ENCODE measurements around the gene ARHGAP15.

The ARHGAP15 gene

DNA sequence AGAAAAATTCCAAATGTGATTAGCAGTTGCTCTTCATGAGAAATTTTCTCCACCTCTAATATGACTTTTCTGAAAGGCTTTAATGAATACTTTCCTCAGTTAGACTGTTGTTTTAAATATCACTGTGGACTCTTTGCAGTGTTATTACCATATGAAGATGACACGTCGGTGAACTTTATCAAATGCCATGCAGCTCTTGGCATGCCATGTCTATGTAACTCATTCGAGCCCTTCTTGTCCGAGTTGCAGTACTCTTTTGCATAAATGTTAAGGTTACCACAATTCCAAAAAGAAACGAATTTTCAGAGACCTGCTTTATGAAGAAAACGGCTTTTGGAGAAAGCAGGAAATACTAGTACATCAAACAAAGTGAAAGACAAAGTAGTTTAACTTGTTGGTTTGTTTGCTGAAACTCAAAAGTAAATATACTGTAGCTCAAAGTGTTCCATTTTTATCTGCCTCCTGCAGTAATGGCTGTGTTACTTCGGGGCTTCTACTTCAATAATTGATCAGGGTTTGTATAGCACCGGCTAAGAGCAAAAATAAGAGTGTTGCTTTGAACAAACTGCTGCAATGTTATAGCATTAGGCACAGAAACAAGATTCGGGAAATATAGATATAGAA, 204.1 kb downstream of the ARHGAP15 start:
- TF ChIP-seq, protein P1, sequence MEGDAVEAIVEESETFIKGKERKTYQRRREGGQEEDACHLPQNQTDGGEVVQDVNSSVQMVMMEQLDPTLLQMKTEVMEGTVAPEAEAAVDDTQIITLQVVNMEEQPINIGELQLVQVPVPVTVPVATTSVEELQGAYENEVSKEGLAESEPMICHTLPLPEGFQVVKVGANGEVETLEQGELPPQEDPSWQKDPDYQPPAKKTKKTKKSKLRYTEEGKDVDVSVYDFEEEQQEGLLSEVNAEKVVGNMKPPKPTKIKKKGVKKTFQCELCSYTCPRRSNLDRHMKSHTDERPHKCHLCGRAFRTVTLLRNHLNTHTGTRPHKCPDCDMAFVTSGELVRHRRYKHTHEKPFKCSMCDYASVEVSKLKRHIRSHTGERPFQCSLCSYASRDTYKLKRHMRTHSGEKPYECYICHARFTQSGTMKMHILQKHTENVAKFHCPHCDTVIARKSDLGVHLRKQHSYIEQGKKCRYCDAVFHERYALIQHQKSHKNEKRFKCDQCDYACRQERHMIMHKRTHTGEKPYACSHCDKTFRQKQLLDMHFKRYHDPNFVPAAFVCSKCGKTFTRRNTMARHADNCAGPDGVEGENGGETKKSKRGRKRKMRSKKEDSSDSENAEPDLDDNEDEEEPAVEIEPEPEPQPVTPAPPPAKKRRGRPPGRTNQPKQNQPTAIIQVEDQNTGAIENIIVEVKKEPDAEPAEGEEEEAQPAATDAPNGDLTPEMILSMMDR (IDR thresholded peaks at IDR 0.05; ENCODE audit: low read length), result no peak
- TF ChIP-seq EZH2phosphoT487 (IDR thresholded peaks at IDR 0.05; ENCODE audit: low read length) (no peak), EZH2 (optimal IDR thresholded peaks at IDR 0.05; ENCODE audit: low read depth, low read length) (no peak)
- no peak overlapping the region for H3K9ac ChIP-seq (ENCODE audit: low read length)

DNA sequence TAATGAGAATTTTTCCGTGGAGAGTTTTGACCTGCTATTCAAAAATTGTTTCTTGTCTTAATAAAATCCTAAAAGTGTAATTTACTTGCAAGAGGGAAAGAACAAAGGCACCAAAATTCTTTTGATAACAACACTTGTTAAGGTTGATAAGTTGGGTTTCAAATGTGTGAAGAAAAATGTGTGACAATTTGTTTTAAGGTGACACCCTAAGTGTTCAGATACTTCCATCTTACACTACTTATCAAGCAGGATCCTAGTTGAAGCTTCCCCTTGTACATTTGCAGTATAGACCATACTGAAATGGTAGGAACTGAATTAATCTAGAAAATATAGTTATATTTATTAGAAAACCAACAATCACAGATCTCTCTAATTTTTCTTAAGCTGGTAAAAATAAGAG, 204.6 kb downstream of the ARHGAP15 start:
- no peaks in the 10 kb centered on the region for H3K27me3 ChIP-seq (replicated peaks; ENCODE audit: insufficient read depth, low read length)
- H3K27ac ChIP-seq (ENCODE audit: low read length), result no peak overlapping the region
- no peak overlapping the region for H3K9ac ChIP-seq (ENCODE audit: low read length)
- H3K4me2 ChIP-seq (ENCODE audit: low read depth, low read length), result no peak overlapping the region
- H4K20me1 ChIP-seq (ENCODE audit: insufficient read depth, low read length), result no peaks in the 10 kb centered on the region
- H3K4me1 ChIP-seq (ENCODE audit: low read length), result no peaks in the 10 kb centered on the region
- H3K79me2 ChIP-seq (ENCODE audit: low read length), result no peaks in the 10 kb centered on the region
- DNase-seq, result no peak
- no peak for TF ChIP-seq EZH2 (optimal IDR thresholded peaks at IDR 0.05; ENCODE audit: low read depth, low read length)
- TF ChIP-seq EZH2phosphoT487 (IDR thresholded peaks at IDR 0.05; ENCODE audit: low read length), result no peak
- TF ChIP-seq, protein P1 (IDR thresholded peaks at IDR 0.05; ENCODE audit: low read length), result no peak
- no peak overlapping the region for H3K4me3 ChIP-seq (ENCODE audit: low read length)
- H3F3A ChIP-seq (ENCODE audit: insufficient read depth, low read length), result no peaks in the 10 kb centered on the region
- no peak overlapping the region for H2AFZ ChIP-seq (ENCODE audit: low read length)
- no peaks in the 10 kb centered on the region for H3K9me2 ChIP-seq (replicated peaks; ENCODE audit: insufficient read depth, low read length)
- no peaks in the 10 kb centered on the region for H3K36me3 ChIP-seq (replicated peaks; ENCODE audit: insufficient read depth, low read length)
- H3K9me3 ChIP-seq (replicated peaks; ENCODE audit: insufficient read depth, low read length), result no peaks in the 10 kb centered on the region

More for the DNA sequence above, 204.1 kb downstream of the ARHGAP15 start:
- Histone ChIP-seq H3K9me2 (replicated peaks; ENCODE audit: insufficient read depth, low read length) (no peaks in the 10 kb centered on the region), H3K9me3 (replicated peaks; ENCODE audit: insufficient read depth, low read length) (no peaks in the 10 kb centered on the region), H3K27ac (ENCODE audit: low read length) (no peak overlapping the region), H4K20me1 (ENCODE audit: insufficient read depth, low read length) (no peaks in the 10 kb centered on the region), H3K4me3 (ENCODE audit: low read length) (no peak overlapping the region), H3K4me2 (ENCODE audit: low read depth, low read length) (no peak overlapping the region), H3K27me3 (replicated peaks; ENCODE audit: insufficient read depth, low read length) (no peaks in the 10 kb centered on the region), H3F3A (ENCODE audit: insufficient read depth, low read length) (no peaks in the 10 kb centered on the region), H3K4me1 (ENCODE audit: low read length) (no peaks in the 10 kb centered on the region), H3K79me2 (ENCODE audit: low read length) (no peaks in the 10 kb centered on the region), H2AFZ (ENCODE audit: low read length) (no peak overlapping the region), H3K36me3 (replicated peaks; ENCODE audit: insufficient read depth, low read length) (no peaks in the 10 kb centered on the region)
- no peak for DNase-seq

DNA sequence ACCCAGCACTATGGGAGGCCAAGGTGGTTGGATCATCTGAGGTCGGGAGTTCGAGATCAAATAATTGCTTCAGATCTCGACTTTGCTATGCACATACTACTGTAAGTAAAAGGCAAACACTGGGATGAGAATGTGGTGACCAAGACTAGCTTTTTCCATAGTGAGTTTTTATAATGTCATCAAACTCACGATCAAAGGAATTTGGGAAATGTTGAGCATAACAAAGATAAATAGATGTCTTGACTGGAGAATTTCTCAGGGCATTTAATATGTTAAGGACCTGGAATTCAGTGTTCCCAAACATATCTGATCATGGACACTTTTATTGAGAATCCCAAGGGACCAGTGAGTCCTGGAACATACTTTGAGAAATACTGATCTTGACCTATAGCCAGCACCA, 205.6 kb downstream of the ARHGAP15 start:
- Histone ChIP-seq H3K36me3 (replicated peaks; ENCODE audit: insufficient read depth, low read length) (no peaks in the 10 kb centered on the region), H3K4me1 (ENCODE audit: low read length) (no peaks in the 10 kb centered on the region), H3K4me3 (ENCODE audit: low read length) (no peak overlapping the region), H3K27ac (ENCODE audit: low read length) (no peak overlapping the region), H3K4me2 (ENCODE audit: low read depth, low read length) (no peak overlapping the region), H3K27me3 (replicated peaks; ENCODE audit: insufficient read depth, low read length) (no peaks in the 10 kb centered on the region), H3K9me3 (replicated peaks; ENCODE audit: insufficient read depth, low read length) (no peaks in the 10 kb centered on the region), H3K79me2 (ENCODE audit: low read length) (no peaks in the 10 kb centered on the region), H3K9me2 (replicated peaks; ENCODE audit: insufficient read depth, low read length) (no peaks in the 10 kb centered on the region), H3F3A (ENCODE audit: insufficient read depth, low read length) (no peaks in the 10 kb centered on the region), H3K9ac (ENCODE audit: low read length) (no peak overlapping the region), H2AFZ (ENCODE audit: low read length) (no peak overlapping the region), H4K20me1 (ENCODE audit: insufficient read depth, low read length) (no peaks in the 10 kb centered on the region)
- DNase-seq, result no peak
- no peak for TF ChIP-seq EZH2 (optimal IDR thresholded peaks at IDR 0.05; ENCODE audit: low read depth, low read length)
- TF ChIP-seq, protein P1 (IDR thresholded peaks at IDR 0.05; ENCODE audit: low read length), result no peak

Data from MM.1S (cell line).